Stimulated activated CD8-positive, alpha-beta memory T cell treated with anti-CD3 and anti-CD28 coated beads, Interleukin-2, amount 100 ng/mL, for 1 hour (primary cell): Measurements from ENCODE around the gene SORCS2.

Experiments
- DNase-seq, 2 donors: peaks; one replicate each; pipeline ENCODE4 v3.0.0-alpha.2; 2020; ENCODE audit warnings: low read depth in 2 of 2

SORCS2 gene

DNA sequence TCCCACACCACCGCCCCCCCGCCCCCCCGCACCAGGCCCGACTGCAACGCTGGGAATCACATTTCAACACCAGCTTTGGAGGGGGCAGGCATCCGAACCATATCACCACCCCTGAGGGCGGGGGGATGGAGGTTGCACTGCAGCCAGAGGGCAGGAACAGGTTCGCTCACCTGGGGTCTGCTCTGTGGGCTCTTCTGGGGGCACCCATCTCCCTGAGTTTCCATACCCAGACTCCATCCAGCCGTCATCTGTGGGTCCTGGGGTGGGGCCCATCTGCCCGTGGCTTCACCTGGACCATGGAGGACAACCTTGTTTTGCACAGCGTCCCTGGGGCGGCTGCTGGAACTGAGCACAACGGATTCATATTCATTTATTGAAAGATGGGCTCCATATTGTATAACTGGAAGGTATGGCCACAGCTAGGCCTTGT lies 235.5 kb downstream of the SORCS2 start:
- no peak for DNase-seq

DNA sequence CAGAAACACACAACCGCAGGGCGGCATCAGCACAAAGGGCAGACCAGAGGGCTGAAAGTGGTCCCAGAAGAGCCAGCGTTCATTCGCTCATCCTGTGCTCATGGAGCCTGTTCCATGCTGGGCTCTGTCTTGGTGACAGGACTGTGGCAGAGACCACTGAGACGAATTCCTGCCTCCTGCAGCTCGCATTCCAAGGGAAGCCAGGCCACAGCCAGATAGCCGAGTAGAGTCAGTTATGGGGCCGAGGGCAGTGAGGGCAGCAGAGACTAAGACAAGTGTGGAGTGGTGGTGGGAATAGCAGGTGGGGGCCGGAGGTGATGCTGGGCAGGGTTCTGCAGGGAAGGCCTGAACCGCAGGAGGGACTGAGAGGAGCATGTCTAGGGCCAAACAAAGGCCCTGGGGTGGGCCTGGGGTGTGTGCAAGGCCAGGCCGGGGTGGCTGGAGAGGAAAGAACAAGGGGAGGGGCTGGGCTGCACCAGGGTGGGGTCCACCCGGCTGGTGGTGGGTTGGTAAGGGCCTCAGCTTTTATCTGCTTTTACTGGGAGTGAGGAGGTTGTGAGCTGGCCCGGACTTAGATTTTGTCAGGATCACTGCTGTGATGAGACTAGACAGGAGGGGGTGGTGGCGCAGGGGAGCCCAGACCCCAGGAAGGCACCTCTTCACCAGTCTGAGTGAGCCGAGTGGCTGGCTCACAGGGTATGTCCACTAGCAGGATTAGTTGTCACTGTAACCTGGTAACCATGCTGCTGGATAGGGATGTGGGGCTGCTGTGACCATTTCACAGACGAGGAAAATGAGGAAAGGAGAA lies 236.1 kb downstream of the SORCS2 start:
- DNase-seq: no peak

DNA sequence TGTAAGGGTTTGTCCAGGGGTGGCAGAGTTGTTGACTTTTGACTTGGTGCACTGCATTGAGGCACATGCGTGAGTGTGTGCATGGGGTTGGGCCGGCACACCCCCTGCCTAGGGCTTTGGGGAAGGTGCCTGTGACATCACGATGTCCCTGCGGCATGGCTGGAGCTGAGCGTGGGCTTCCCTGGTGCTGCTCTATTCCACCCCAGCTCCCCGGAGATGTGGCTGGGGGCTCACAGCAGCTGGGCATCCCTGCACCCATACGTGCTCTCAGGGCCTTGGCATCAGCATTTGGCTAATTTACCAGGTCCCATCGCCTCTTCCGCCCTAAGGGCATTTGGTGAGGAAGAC lies 236.7 kb downstream of the SORCS2 start:
- no peak for DNase-seq

- no peak for DNase-seq
These were observed 237.3 kb downstream of the SORCS2 start for GRCh38 chr4:7429601-7430078.

DNA sequence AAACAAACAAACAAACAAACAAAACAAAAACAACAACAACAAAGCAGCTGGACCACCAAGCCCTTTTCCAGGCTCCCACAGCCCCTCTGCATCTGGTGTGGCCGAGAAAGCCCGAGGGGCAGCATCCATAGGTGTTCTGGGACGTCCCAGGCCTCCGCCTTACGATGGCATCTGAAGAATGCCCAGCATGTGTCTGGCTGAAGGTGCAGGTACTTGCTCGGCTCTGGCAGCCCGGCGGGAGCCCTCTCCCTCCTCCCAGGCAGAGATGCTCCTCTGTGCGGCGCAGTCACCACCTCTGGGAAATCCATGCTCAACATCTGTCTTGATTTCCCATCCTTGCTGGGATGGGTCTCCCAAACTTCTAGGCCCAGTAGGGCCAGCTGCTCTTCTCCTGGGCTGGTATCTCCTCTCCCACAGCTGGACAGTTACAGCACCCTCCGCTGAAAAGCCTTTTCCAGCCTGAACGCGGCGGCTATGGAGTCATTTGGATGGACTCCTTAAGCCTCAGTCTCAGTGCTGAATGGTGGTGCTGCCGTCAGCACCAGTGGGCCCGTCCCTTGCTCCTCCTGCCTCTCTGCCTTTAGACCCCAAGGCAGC lies 238.1 kb downstream of the SORCS2 start:
- DNase-seq: no peak

DNA sequence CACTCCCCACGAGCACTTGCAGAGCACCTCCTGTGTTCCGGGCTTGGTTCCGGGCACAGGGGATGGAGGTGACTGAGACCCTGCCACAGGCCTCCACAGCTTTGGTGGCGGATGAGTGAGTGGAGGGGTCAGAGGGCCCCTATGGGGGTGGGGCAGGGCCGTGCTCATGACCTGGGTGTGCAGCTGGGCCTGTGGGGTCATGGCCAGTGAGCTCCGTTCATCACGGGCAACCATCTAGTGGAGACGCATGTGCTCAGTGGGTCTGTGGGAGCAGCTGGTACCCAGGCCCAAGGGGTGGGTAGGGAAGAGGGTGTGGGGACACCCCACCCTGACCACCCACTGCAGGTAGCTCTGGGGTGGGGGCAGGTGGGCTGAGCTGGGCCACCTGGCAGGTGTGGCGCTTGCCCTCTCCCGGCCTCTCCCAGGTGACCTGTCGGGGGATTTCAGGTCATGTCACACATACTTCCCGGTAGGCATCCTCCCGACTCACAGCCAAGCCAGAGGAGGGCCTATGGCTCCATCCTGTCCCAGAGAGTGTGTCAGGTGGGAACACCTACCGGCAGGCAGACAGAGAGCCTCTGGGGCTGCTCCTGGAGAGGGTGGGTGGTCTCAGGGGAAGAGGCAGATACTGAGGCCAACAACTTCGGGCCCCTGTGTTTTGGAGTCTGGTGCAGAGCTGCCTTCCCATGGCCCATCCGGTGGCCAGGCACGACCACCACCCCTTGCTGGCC lies 238.8 kb downstream of the SORCS2 start:
- DNase-seq: no peak

GRCh38 chr4:7431696-7432530 lies 239.6 kb downstream of the SORCS2 start:
- no peak for DNase-seq

GRCh38 chr4:7432531-7433375 lies 240.4 kb downstream of the SORCS2 start:
- no peak for DNase-seq

- no peak for DNase-seq
These were observed 241.2 kb downstream of the SORCS2 start for GRCh38 chr4:7433376-7434140.

- DNase-seq: no peak
These were observed 241.9 kb downstream of the SORCS2 start for GRCh38 chr4:7434141-7434765.

GRCh38 chr4:7434766-7435150 lies 242.4 kb downstream of the SORCS2 start, which contains the start of gene PSAPL1:
TSS of gene PSAPL1 (minus strand) at chr4:7434930. CDS start at chr4:7434879, 51 bp downstream.
- no peak for DNase-seq

GRCh38 chr4:7435471-7436061 lies 243.2 kb downstream of the SORCS2 start:
- DNase-seq: no peak

DNA sequence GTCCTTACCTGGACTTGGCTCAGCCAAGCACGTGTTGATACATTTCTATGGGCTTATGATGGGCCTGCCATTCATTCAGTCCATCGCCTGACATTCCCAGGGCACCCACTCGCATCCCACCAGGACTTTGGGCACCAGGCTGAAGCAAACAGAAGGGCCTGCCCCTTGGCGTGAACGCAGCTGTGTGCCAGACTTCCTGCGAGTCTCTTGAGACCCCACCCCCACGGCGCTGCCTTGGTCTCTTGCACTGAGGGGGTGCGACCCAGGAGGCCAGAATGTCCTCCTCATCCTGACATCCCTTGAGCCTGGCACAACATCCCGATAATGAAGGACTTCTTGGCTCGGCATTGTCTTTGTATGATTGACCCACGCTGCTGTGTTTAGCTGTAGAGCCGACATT lies 243.9 kb downstream of the SORCS2 start:
- no peak for DNase-seq

GRCh38 chr4:7439699-7440098 lies 247.4 kb downstream of the SORCS2 start:
- DNase-seq: no peak

GRCh38 chr4:7441201-7441600 lies 248.9 kb downstream of the SORCS2 start:
- DNase-seq: no peak

GRCh38 chr4:7442574-7443162 lies 250.3 kb downstream of the SORCS2 start:
- no peak for DNase-seq

DNA sequence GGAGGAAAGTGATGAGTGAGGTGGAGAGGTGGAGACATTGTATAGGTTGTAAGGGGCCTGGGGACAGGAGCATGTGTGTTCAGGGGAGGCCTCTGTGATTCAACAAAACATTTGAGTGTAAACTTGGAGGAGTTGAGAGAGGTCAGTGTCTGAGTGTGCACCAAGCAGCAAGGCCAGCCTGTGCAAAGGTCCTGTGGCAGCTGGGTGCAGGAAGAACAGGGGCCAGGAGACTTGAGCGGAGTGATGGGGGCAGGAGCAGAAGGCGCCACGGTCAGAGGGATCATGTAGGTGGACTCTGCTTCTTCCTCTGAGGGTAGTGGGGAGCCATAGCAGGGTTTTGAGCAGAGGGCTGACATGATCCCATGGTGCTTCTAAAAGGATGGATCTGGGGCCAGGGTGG lies 252.0 kb downstream of the SORCS2 start:
- no peak for DNase-seq

GRCh38 chr4:7444731-7445130 lies 252.4 kb downstream of the SORCS2 start:
- no peak for DNase-seq

GRCh38 chr4:7447236-7447635 lies 254.9 kb downstream of the SORCS2 start:
- DNase-seq: no peak
